ENCODE results near the gene PSEN1. TPM values are rescaled to one million over a fixed set of nuclear protein-coding genes. Genes with fewer than 3 reads are reported as not detected.
A peak's percentile ranks its signal among the peaks of the same experiment; 100 is the strongest.

The PSEN1 gene
- total RNA-seq, 1 experiment from 2014 or later = 55.1 TPM

DNA sequence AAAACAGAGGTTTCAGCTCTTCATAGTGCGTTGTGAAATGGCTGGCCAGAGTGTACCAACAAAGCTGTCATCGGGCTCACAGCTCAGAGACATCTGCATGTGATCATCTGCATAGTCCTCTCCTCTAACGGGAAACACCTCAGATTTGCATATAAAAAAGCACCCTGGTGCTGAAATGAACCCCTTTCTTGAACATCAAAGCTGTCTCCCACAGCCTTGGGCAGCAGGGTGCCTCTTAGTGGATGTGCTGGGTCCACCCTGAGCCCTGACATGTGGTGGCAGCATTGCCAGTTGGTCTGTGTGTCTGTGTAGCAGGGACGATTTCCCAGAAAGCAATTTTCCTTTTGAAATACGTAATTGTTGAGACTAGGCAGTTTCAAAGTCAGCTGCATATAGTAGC is 86.7 kb downstream of the PSEN1 start:
- ChIA-PET POLR2A (interaction anchor here (0.6 to 1.6 kb wide), 3 partner anchors 9 to 103 kb away, joined by 3 read pairs; no protein-coding TSS in a partner anchor), CTCF (interaction anchor here (1.1 kb wide), 1 partner anchor 9 kb away, joined by 3 read pairs; no protein-coding TSS in a partner anchor)
- intact Hi-C loops (cut with micrococcal nuclease) = no loop called here
- DNase-seq (ENCODE audit: unreplicated experiment) = no peak
- TF ChIP-seq, protein P1, sequence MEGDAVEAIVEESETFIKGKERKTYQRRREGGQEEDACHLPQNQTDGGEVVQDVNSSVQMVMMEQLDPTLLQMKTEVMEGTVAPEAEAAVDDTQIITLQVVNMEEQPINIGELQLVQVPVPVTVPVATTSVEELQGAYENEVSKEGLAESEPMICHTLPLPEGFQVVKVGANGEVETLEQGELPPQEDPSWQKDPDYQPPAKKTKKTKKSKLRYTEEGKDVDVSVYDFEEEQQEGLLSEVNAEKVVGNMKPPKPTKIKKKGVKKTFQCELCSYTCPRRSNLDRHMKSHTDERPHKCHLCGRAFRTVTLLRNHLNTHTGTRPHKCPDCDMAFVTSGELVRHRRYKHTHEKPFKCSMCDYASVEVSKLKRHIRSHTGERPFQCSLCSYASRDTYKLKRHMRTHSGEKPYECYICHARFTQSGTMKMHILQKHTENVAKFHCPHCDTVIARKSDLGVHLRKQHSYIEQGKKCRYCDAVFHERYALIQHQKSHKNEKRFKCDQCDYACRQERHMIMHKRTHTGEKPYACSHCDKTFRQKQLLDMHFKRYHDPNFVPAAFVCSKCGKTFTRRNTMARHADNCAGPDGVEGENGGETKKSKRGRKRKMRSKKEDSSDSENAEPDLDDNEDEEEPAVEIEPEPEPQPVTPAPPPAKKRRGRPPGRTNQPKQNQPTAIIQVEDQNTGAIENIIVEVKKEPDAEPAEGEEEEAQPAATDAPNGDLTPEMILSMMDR (IDR thresholded peaks at IDR 0.05; ENCODE audit: unreplicated experiment) = no peak
- peaks cover 72% of the 10 kb centered on the region for H3K36me3 Mint-ChIP-seq (ENCODE audit: insufficient read depth, unreplicated experiment)
- H3K4me1 Mint-ChIP-seq (ENCODE audit: insufficient read depth, unreplicated experiment) = peaks cover 2% of the 10 kb centered on the region
- H3K4me3 Mint-ChIP-seq (ENCODE audit: unreplicated experiment) = no peak overlapping the region
- no peaks in the 10 kb centered on the region for H3K27me3 Mint-ChIP-seq (ENCODE audit: insufficient read depth, unreplicated experiment)
- H3K27ac Mint-ChIP-seq (ENCODE audit: low read depth, unreplicated experiment) = no peak overlapping the region
- no peaks in the 10 kb centered on the region for H3K9me3 Mint-ChIP-seq (ENCODE audit: unreplicated experiment)
- BruUV-seq (replicated peaks) = no TSS peak

DNA sequence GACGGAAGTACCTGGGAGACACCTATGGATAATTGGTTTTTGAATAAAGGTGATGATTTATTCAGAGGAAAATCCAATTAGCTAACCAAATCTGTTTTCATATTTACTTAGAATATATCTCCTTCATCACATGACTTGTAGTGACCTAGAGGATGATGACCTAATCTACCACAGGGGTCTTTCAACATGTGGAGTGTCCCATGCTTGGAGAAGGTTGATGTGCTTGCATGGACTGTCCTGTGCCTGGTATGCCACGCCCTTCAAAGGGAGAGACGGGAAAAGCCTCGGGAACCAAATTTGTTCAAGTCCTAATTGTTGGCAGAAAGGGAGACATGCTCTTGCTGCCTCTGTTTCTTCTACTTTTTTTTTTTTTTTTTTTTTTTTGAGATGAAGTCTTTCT is 89.2 kb downstream of the PSEN1 start:
- intact Hi-C loops (cut with micrococcal nuclease) = no loop called here
- Mint-ChIP-seq H3K27me3 (ENCODE audit: insufficient read depth, unreplicated experiment) (no peaks in the 10 kb centered on the region), H3K4me1 (ENCODE audit: insufficient read depth, unreplicated experiment) (peaks cover 18% of the 10 kb centered on the region), H3K36me3 (ENCODE audit: insufficient read depth, unreplicated experiment) (peaks cover 59% of the 10 kb centered on the region), H3K4me3 (ENCODE audit: unreplicated experiment) (no peak overlapping the region), H3K9me3 (ENCODE audit: unreplicated experiment) (no peaks in the 10 kb centered on the region), H3K27ac (ENCODE audit: low read depth, unreplicated experiment) (no peak overlapping the region)
- no TSS peak for BruUV-seq (replicated peaks)
- DNase-seq (ENCODE audit: unreplicated experiment) = no peak
- POLR2A ChIA-PET = interaction anchor here (0.7 to 1.3 kb wide), 2 partner anchors 13 to 287 kb away, joined by 4 read pairs; no protein-coding TSS in a partner anchor
- TF ChIP-seq, protein P1 (IDR thresholded peaks at IDR 0.05; ENCODE audit: unreplicated experiment) = no peak
- CTCF ChIA-PET = no interaction called here

DNA sequence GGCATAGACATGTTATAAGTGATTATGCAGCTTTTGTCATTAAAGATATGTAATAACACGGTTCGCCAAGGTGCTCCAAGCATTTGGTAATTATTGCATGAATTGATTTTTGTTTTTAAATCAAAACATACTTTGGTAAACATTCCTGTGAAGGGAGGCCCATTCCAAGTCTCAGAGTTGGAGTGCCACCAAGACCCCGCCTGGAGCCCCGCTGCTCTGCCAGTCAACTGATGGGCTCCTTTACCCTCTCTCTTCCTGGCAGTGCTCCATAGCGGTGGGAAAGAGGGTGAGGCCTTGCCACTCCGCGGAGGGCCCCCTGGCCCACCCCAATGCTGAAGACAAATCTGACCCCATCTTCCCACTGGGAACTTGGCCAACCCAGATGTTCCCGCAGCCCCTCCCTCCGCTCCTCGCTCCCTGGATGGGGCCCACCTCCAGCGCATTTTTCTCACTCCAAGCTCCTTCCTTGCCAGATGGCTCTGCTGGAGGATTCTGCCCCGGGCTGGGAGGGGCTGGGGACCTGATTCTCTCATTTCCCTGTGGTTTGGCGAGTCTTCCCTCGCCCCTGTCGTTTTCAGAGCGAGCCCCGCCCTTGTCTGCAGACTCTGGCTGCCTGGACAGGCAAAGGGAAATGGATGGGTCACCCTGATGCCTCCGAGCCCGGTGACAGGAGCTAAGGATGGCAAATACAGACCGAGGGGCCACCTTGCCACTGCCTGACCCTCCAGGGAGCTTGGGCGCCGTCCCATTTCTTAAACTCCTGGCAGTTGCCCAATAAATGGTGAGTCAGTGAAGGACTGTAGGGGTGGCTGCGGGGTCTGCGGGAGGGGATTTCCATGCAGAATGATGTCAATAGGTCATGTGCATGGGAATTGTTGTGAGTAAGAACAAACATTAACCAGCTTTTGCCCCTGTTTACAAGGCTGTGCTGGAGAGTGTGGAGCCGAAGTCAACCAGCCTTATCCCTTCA is 91.8 kb downstream of the PSEN1 start:
- Mint-ChIP-seq H3K27me3 (ENCODE audit: insufficient read depth, unreplicated experiment) (peaks cover 11% of the 10 kb centered on the region), H3K9me3 (ENCODE audit: unreplicated experiment) (no peaks in the 10 kb centered on the region), H3K4me1 (ENCODE audit: insufficient read depth, unreplicated experiment) (peaks cover 18% of the 10 kb centered on the region), H3K36me3 (ENCODE audit: insufficient read depth, unreplicated experiment) (peaks cover 38% of the 10 kb centered on the region), H3K27ac (ENCODE audit: low read depth, unreplicated experiment) (peak overlapping the region; percentile 94), H3K4me3 (ENCODE audit: unreplicated experiment) (peak overlapping the region; percentile 40)
- CTCF ChIA-PET = interaction anchor here (0.9 to 1.1 kb wide), 2 partner anchors 36 to 67 kb away, joined by 3 read pairs; no protein-coding TSS in a partner anchor
- peak; percentile 86 for DNase-seq (ENCODE audit: unreplicated experiment)
- BruUV-seq (replicated peaks) = no TSS peak
- POLR2A ChIA-PET = no interaction called here
- intact Hi-C loops (cut with micrococcal nuclease) = loop anchor here (1.0 kb wide), 1 partner anchor 10 kb away; no protein-coding TSS in a partner anchor
- TF ChIP-seq, protein P1 (IDR thresholded peaks at IDR 0.05; ENCODE audit: unreplicated experiment) = no peak

DNA sequence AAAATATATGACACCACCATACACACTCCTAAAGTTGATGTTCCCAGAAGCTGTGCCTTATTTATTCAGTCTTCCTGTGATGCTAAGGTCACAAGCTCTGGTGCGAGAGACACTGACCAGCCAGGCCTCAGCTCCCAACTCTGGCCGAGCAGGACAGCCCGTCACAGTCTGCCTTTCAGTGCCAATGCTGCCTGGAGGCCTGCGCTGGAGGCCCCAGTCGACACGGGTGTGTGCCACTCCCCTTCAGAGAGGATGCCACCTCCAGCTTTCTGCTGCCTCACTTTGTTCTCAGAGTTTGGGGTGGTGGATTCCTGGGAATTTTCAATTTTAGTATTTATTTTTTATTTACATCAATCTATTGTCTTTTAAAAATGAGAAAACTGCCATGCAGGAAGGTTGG is 93.7 kb downstream of the PSEN1 start:
- H3K27ac Mint-ChIP-seq (ENCODE audit: low read depth, unreplicated experiment) = no peak overlapping the region
- BruUV-seq (replicated peaks) = no TSS peak
- H3K4me1 Mint-ChIP-seq (ENCODE audit: insufficient read depth, unreplicated experiment) = peaks cover 18% of the 10 kb centered on the region
- DNase-seq (ENCODE audit: unreplicated experiment) = no peak
- H3K36me3 Mint-ChIP-seq (ENCODE audit: insufficient read depth, unreplicated experiment) = peaks cover 23% of the 10 kb centered on the region
- intact Hi-C loops (cut with micrococcal nuclease) = no loop called here
- no peaks in the 10 kb centered on the region for H3K9me3 Mint-ChIP-seq (ENCODE audit: unreplicated experiment)
- ChIA-PET POLR2A (interaction anchor here (0.9 kb wide), 1 partner anchor 10 kb away, joined by 3 read pairs; no protein-coding TSS in a partner anchor), CTCF (interaction anchor here (0.6 to 2.3 kb wide), 3 partner anchors 57 to 127 kb away, joined by 3 to 6 read pairs (median 4); no protein-coding TSS in a partner anchor)
- H3K4me3 Mint-ChIP-seq (ENCODE audit: unreplicated experiment) = no peak overlapping the region
- H3K27me3 Mint-ChIP-seq (ENCODE audit: insufficient read depth, unreplicated experiment) = peaks cover 31% of the 10 kb centered on the region
- TF ChIP-seq, protein P1 (IDR thresholded peaks at IDR 0.05; ENCODE audit: unreplicated experiment) = no peak
